Measurements from ENCODE around the gene ZNF337. TPM values are rescaled to one million over a fixed set of nuclear protein-coding genes. Genes with fewer than 3 reads are reported as not detected.
"Not testable (repeated sequence)": the region's sequence is repeated elsewhere in the genome, so short reads cannot be mapped to it uniquely, and the experiment has no call there.

Gene ZNF337
- total RNA-seq, 4 donors from 2014 or later, result 7.5 to 17.1 (median 11.1) TPM

- Histone ChIP-seq H3K27ac (no peak overlapping the region), H3K27me3 (no peaks in the 10 kb centered on the region), H3K36me3 (no peaks in the 10 kb centered on the region), H3K4me3 (no peak overlapping the region), H3K9me3 (no peaks in the 10 kb centered on the region), H3K4me1 (no peaks in the 10 kb centered on the region)
- WGBS, result 95% methylated on average over 5 of the region's 6 CpGs
- TF ChIP-seq POLR2A (IDR thresholded peaks at IDR 0.05) (no peak), EP300 (IDR thresholded peaks at IDR 0.05) (no peak), CTCF (IDR thresholded peaks at IDR 0.05) (no peak), POLR2AphosphoS5 (IDR thresholded peaks at IDR 0.05) (no peak)
- DNase-seq (ENCODE audit: low spot score in 2 of 2), result no peak
Observed at GRCh38 chr20:25706793-25707192, 10.1 kb upstream of the ZNF337 start.

GRCh38 chr20:25705830-25706351 is 9.2 kb upstream of the ZNF337 start:
- no peak for DNase-seq (ENCODE audit: low spot score in 2 of 2)
- Histone ChIP-seq H3K9me3 (no peaks in the 10 kb centered on the region), H3K27me3 (no peaks in the 10 kb centered on the region), H3K27ac (no peak overlapping the region), H3K36me3 (no peaks in the 10 kb centered on the region), H3K4me3 (no peak overlapping the region), H3K4me1 (no peaks in the 10 kb centered on the region)
- TF ChIP-seq EP300 (IDR thresholded peaks at IDR 0.05), result no peak
- TF ChIP-seq POLR2AphosphoS5 (IDR thresholded peaks at IDR 0.05), result no peak
- no peak for TF ChIP-seq CTCF (IDR thresholded peaks at IDR 0.05)
- no peak for TF ChIP-seq POLR2A (IDR thresholded peaks at IDR 0.05)

- not testable (repeated sequence) for DNase-seq (ENCODE audit: low spot score in 2 of 2); H3K27me3 ChIP-seq; H3K4me1 ChIP-seq; H3K27ac ChIP-seq; H3K36me3 ChIP-seq; H3K9me3 ChIP-seq; H3K4me3 ChIP-seq
- WGBS, result 98% methylated on average over 2 of the region's 2 CpGs
Observed at GRCh38 chr20:25704303-25704702, 7.7 kb upstream of the ZNF337 start.

GRCh38 chr20:25700835-25701234 is 4.2 kb upstream of the ZNF337 start:
- not testable (repeated sequence) for H3K36me3 ChIP-seq; H3K9me3 ChIP-seq; H3K27me3 ChIP-seq; H3K4me3 ChIP-seq; H3K4me1 ChIP-seq; H3K27ac ChIP-seq; DNase-seq (ENCODE audit: low spot score in 2 of 2)
- WGBS, result 95% methylated on average over 2 of the region's 2 CpGs

- no peak for DNase-seq (ENCODE audit: low spot score in 2 of 2)
- Histone ChIP-seq H3K4me3 (no peak overlapping the region), H3K27ac (no peak overlapping the region), H3K27me3 (no peaks in the 10 kb centered on the region), H3K4me1 (peaks cover 18% of the 10 kb centered on the region), H3K9me3 (peaks cover 7% of the 10 kb centered on the region), H3K36me3 (no peaks in the 10 kb centered on the region)
- TF ChIP-seq POLR2AphosphoS5 (IDR thresholded peaks at IDR 0.05), result no peak
- no peak for TF ChIP-seq POLR2A (IDR thresholded peaks at IDR 0.05)
- no peak for TF ChIP-seq EP300 (IDR thresholded peaks at IDR 0.05)
- TF ChIP-seq CTCF (IDR thresholded peaks at IDR 0.05), result no peak
- 58% methylated on average over 1 of the region's 1 CpG for WGBS
Observed at GRCh38 chr20:25699914-25700313, 3.3 kb upstream of the ZNF337 start.

GRCh38 chr20:25697132-25697446 is 436 bp upstream of the ZNF337 start:
- no peaks in the 10 kb centered on the region for H3K36me3 ChIP-seq
- DNase-seq (ENCODE audit: low spot score in 2 of 2), result no peak
- peak overlapping the region; percentile 89 for H3K27ac ChIP-seq
- H3K4me3 ChIP-seq, result peak overlapping the region; percentile 83
- peaks cover 7% of the 10 kb centered on the region for H3K9me3 ChIP-seq
- WGBS, result 0% methylated on average over 3 of the region's 3 CpGs
- H3K27me3 ChIP-seq, result no peaks in the 10 kb centered on the region
- TF ChIP-seq EP300 (IDR thresholded peaks at IDR 0.05) (no peak), CTCF (IDR thresholded peaks at IDR 0.05) (no peak), POLR2AphosphoS5 (IDR thresholded peaks at IDR 0.05) (no peak), POLR2A (IDR thresholded peaks at IDR 0.05) (no peak)
- peaks cover 26% of the 10 kb centered on the region for H3K4me1 ChIP-seq
